Activated CD8-positive, alpha-beta memory T cell treated with anti-CD3 and anti-CD28 coated beads, Interleukin-2, amount 50 U/mL, for 48 hours (primary cell): ENCODE results near the gene HPS4.

Source experiments
- DNase-seq: peaks from one replicate; pipeline ENCODE4 v3.0.0-alpha.2; 2020

The HPS4 gene

GRCh38 chr22:26463688-26464087, 19.9 kb downstream of the HPS4 start:
- no peak for DNase-seq

GRCh38 chr22:26463101-26463661, 20.4 kb downstream of the HPS4 start:
- no peak for DNase-seq

- DNase-seq: no peak
These were observed 20.9 kb downstream of the HPS4 start for GRCh38 chr22:26462641-26463040.

- DNase-seq: no peak
These were observed 21.5 kb downstream of the HPS4 start for GRCh38 chr22:26462051-26462450.

- DNase-seq: peak; percentile 69
These were observed 22.3 kb downstream of the HPS4 start for GRCh38 chr22:26461188-26461810.

- no peak for DNase-seq
These were observed 23.4 kb downstream of the HPS4 start for GRCh38 chr22:26460202-26460601.

- no peak for DNase-seq
These were observed 25.8 kb downstream of the HPS4 start for GRCh38 chr22:26457661-26458272.

GRCh38 chr22:26453812-26454500, 29.6 kb downstream of the HPS4 start:
- DNase-seq: no peak

- DNase-seq: no peak
These were observed 30.4 kb downstream of the HPS4 start for GRCh38 chr22:26453216-26453615.

GRCh38 chr22:26452236-26453016, 31.2 kb downstream of the HPS4 start:
- no peak for DNase-seq

- no peak for DNase-seq
These were observed 33.0 kb downstream of the HPS4 start for GRCh38 chr22:26450453-26451185.

- DNase-seq: no peak
These were observed 34.6 kb downstream of the HPS4 start for GRCh38 chr22:26448941-26449340.

- DNase-seq: no peak
These were observed 35.2 kb downstream of the HPS4 start for GRCh38 chr22:26448334-26448733.

- DNase-seq: no peak
These were observed 35.8 kb downstream of the HPS4 start for GRCh38 chr22:26447584-26448329.

- DNase-seq: no peak
These were observed 36.6 kb downstream of the HPS4 start for GRCh38 chr22:26446808-26447515.

- DNase-seq: no peak
These were observed 37.9 kb downstream of the HPS4 start for GRCh38 chr22:26445577-26446275.

GRCh38 chr22:26444777-26445176, 38.8 kb downstream of the HPS4 start:
- DNase-seq: no peak

- DNase-seq: no peak
These were observed 39.5 kb downstream of the HPS4 start for GRCh38 chr22:26443901-26444690.

- DNase-seq: no peak
These were observed 41.4 kb downstream of the HPS4 start for GRCh38 chr22:26442086-26442756.
